OCI-LY3 (cell line): ENCODE data around the gene CD200R1.

Source experiments
- CTCF ChIP-seq: fragments of 200-600, 300-600 bp; sonication (generic); IDR thresholded peaks from 2 replicates; pipeline ENCODE4 v1.5.1; 2014; ENCODE audit warnings: antibody characterized with exemption, low read length, low read depth
- EZH2phosphoT487 ChIP-seq: fragments of 200-600 bp; shearing (Covaris generic); IDR thresholded peaks from 2 replicates; pipeline ENCODE4 v1.6.1; 2018; ENCODE audit warnings: antibody characterized with exemption, mixed run types, low read depth

DNA sequence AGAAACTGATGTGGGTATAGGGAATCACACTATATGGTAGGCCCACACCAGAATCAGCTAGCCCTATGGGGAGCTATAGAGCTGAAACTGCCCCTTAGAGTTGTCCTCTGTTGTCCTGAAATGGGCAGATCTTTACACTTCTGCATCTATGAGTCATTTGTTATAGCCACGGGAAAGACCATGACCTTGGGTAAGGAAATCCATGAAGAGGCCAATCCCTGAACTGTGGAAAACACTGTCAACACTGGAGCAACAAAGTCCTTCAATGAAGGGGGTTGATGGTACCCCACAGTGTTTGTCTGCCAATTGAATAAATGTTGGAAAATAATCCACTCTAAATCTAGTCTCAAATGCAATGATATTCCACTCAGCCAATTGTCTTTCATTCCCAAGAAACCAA, 5.2 kb upstream of the CD200R1 start:
- TF ChIP-seq CTCF (no peak), EZH2phosphoT487 (no peak)
